Spinal cord (tissue), 10 donors: ENCODE data around the gene MREG. TPM values are rescaled to one million over a fixed set of nuclear protein-coding genes. Genes with fewer than 3 reads are reported as not detected.
"Not testable (repeated sequence)": the region's sequence is repeated elsewhere in the genome, so short reads cannot be mapped to it uniquely, and the experiment has no call there.

Experiments used
- DNase-seq, 6 donors: peaks; one replicate each; pipeline versions ENCODE4 v3.0.0 to v3.0.0-alpha.2; 2013 to 2015; ENCODE audit warnings: low spot score in 6 of 6, low read depth in 4 of 6
- H3K27ac ChIP-seq: one replicate; pipeline ENCODE4 v1.5.1; 2013; ENCODE audit warnings: low read depth, low read length, control low read depth
- H3K27me3 ChIP-seq: one replicate; pipeline ENCODE4 v1.6.1; 2013; ENCODE audit warnings: low read length; ENCODE audit not compliant: control insufficient read depth, insufficient read depth
- H3K36me3 ChIP-seq: one replicate; pipeline ENCODE4 v1.6.1; 2013; ENCODE audit warnings: low read length; ENCODE audit not compliant: control insufficient read depth, insufficient read depth
- H3K4me1 ChIP-seq: one replicate; pipeline ENCODE4 v1.6.1; 2013; ENCODE audit warnings: low read length; ENCODE audit not compliant: control insufficient read depth, insufficient read depth
- H3K4me3 ChIP-seq: one replicate; pipeline ENCODE4 v1.5.1; 2013; ENCODE audit warnings: low read depth, low read length, control low read depth
- H3K9me3 ChIP-seq: one replicate; pipeline ENCODE4 v1.6.1; 2013; ENCODE audit warnings: low read length; ENCODE audit not compliant: control insufficient read depth, insufficient read depth
- WGBS: methylation state at CpG from one replicate; pipeline ENCODE4 v1.1.5; 2013; ENCODE audit warnings: missing lambda C conversion rate; ENCODE audit not compliant: insufficient coverage; 5-methylcytosine and 5-hydroxymethylcytosine counted together
- polyA plus RNA-seq, 2 donors: library from polyadenylated mRNA; unstranded; fragments of 120-200 nt; gene quantifications; one replicate each; pipeline ENCODE4 v1.2.1, GENCODE V29; 2013; ENCODE audit not compliant: insufficient read length in 2 of 2
- total RNA-seq, 2 donors: library from RNA; depleted of rRNA in 1 of 2; stranded (reverse); fragments of 120-200 nt in 1 of 2; fragments of >200 nt in 1 of 2; gene quantifications; one replicate each; pipeline versions ENCODE4 v1.2.3 to v1.2.4, GENCODE V29; 2013 to 2014
- donor health status: healthy.

MREG gene
- total and polyA plus RNA-seq, 4 donors = 4.5 to 11.6 (median 6.7) TPM

GRCh38 chr2:215968499-215968898 is 44.9 kb downstream of the MREG start:
- Histone ChIP-seq H3K27ac (no peak overlapping the region), H3K27me3 (no peaks in the 10 kb centered on the region), H3K4me3 (no peak overlapping the region), H3K4me1 (no peaks in the 10 kb centered on the region), H3K36me3 (no peaks in the 10 kb centered on the region), H3K9me3 (no peaks in the 10 kb centered on the region)
- DNase-seq = no peak
- 95% methylated on average over 3 of the region's 3 CpGs for WGBS

GRCh38 chr2:215967590-215968378 is 45.6 kb downstream of the MREG start:
- no peak for DNase-seq
- Histone ChIP-seq H3K27ac (no peak overlapping the region), H3K9me3 (no peaks in the 10 kb centered on the region), H3K27me3 (no peaks in the 10 kb centered on the region), H3K36me3 (no peaks in the 10 kb centered on the region), H3K4me3 (no peak overlapping the region), H3K4me1 (no peaks in the 10 kb centered on the region)
- no CpG with 5 or more reads among the region's 3 CpGs for WGBS

GRCh38 chr2:215966951-215967350 is 46.4 kb downstream of the MREG start:
- Histone ChIP-seq H3K4me3 (no peak overlapping the region), H3K9me3 (no peaks in the 10 kb centered on the region), H3K27ac (no peak overlapping the region), H3K4me1 (no peaks in the 10 kb centered on the region), H3K36me3 (no peaks in the 10 kb centered on the region), H3K27me3 (no peaks in the 10 kb centered on the region)
- no peak for DNase-seq
- 100% methylated on average over 1 of the region's 3 CpGs for WGBS

- Histone ChIP-seq H3K27ac (no peak overlapping the region), H3K4me1 (no peaks in the 10 kb centered on the region), H3K36me3 (no peaks in the 10 kb centered on the region), H3K27me3 (no peaks in the 10 kb centered on the region), H3K4me3 (no peak overlapping the region), H3K9me3 (no peaks in the 10 kb centered on the region)
- DNase-seq = no peak
- WGBS = no CpG with 5 or more reads among the region's 4 CpGs
Measured at GRCh38 chr2:215966274-215966673, 47.1 kb downstream of the MREG start.

- DNase-seq = no peak
- no peak overlapping the region for H3K27ac ChIP-seq
- no peaks in the 10 kb centered on the region for H3K4me1 ChIP-seq
- no peaks in the 10 kb centered on the region for H3K36me3 ChIP-seq
- H3K4me3 ChIP-seq = no peak overlapping the region
- no peaks in the 10 kb centered on the region for H3K9me3 ChIP-seq
- no peaks in the 10 kb centered on the region for H3K27me3 ChIP-seq
- no CpG with 5 or more reads among the region's 1 CpG for WGBS
Measured at GRCh38 chr2:215965532-215966165, 47.7 kb downstream of the MREG start.

- Histone ChIP-seq H3K27me3 (no peaks in the 10 kb centered on the region), H3K4me3 (no peak overlapping the region), H3K36me3 (no peaks in the 10 kb centered on the region), H3K9me3 (no peaks in the 10 kb centered on the region), H3K4me1 (no peaks in the 10 kb centered on the region), H3K27ac (no peak overlapping the region)
- 90% methylated on average over 5 of the region's 5 CpGs for WGBS
- peak in 1 of 6 donors; percentile 28 for DNase-seq
Measured at GRCh38 chr2:215961981-215962380, 51.4 kb downstream of the MREG start.

GRCh38 chr2:215958257-215958656 is 55.1 kb downstream of the MREG start:
- no peak for DNase-seq
- H3K36me3 ChIP-seq = no peaks in the 10 kb centered on the region
- no peaks in the 10 kb centered on the region for H3K9me3 ChIP-seq
- WGBS = 84% methylated on average over 4 of the region's 4 CpGs
- no peaks in the 10 kb centered on the region for H3K27me3 ChIP-seq
- H3K27ac ChIP-seq = no peak overlapping the region
- H3K4me3 ChIP-seq = no peak overlapping the region
- H3K4me1 ChIP-seq = no peaks in the 10 kb centered on the region

GRCh38 chr2:215957354-215958122 is 55.8 kb downstream of the MREG start:
- not testable (repeated sequence) for H3K36me3 ChIP-seq, H3K4me3 ChIP-seq, DNase-seq, H3K27ac ChIP-seq, H3K27me3 ChIP-seq, H3K4me1 ChIP-seq, H3K9me3 ChIP-seq
- WGBS = 80% methylated on average over 1 of the region's 10 CpGs

GRCh38 chr2:215952860-215953637 is 60.3 kb downstream of the MREG start:
- 89% methylated on average over 3 of the region's 4 CpGs for WGBS
- no peak overlapping the region for H3K4me3 ChIP-seq
- H3K27me3 ChIP-seq = no peaks in the 10 kb centered on the region
- no peak overlapping the region for H3K27ac ChIP-seq
- no peaks in the 10 kb centered on the region for H3K9me3 ChIP-seq
- no peaks in the 10 kb centered on the region for H3K36me3 ChIP-seq
- no peak for DNase-seq
- no peaks in the 10 kb centered on the region for H3K4me1 ChIP-seq
